Stimulated activated CD4-positive, alpha-beta T cell treated with anti-CD3 and anti-CD28 coated beads, Interleukin-15, amount 100 ng/mL, for 48 hours (primary cell): Measurements from ENCODE around the gene PLXNB3.

Experiments
- DNase-seq, 2 donors: peaks; one replicate each; pipeline ENCODE4 v3.0.0-alpha.2; 2020; ENCODE audit warnings: low read depth in 2 of 2

The PLXNB3 gene

DNA sequence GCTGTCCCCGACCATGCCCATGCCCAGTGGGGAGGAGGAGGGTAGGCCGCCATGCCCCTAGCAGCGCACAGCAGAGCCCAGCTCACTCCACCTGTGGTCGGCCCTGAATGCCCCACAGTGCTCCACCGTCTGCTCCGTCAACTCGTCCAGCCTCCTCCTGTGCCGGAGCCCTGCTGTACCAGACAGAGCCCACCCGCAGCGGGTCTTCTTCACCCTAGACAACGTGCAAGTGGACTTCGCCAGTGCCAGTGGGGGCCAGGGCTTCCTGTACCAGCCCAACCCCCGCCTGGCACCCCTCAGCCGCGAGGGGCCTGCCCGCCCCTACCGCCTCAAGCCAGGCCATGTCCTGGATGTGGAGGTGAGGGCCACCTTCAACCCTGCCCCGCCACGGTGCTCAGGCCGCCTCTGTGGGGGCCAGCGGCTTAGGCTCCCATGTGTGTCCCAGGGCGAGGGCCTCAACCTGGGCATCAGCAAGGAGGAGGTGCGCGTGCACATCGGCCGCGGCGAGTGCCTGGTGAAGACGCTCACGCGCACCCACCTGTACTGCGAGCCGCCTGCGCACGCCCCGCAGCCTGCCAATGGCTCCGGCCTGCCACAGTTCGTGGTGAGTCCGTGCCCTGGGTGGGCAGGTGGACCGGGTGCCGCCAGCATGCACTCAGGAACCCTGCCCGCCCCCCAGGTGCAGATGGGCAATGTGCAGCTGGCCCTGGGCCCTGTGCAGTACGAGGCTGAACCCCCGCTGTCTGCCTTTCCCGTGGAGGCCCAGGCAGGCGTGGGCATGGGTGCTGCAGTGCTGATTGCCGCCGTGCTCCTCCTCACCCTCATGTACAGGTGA is 9.9 kb downstream of the PLXNB3 start:
- DNase-seq: no peak

DNA sequence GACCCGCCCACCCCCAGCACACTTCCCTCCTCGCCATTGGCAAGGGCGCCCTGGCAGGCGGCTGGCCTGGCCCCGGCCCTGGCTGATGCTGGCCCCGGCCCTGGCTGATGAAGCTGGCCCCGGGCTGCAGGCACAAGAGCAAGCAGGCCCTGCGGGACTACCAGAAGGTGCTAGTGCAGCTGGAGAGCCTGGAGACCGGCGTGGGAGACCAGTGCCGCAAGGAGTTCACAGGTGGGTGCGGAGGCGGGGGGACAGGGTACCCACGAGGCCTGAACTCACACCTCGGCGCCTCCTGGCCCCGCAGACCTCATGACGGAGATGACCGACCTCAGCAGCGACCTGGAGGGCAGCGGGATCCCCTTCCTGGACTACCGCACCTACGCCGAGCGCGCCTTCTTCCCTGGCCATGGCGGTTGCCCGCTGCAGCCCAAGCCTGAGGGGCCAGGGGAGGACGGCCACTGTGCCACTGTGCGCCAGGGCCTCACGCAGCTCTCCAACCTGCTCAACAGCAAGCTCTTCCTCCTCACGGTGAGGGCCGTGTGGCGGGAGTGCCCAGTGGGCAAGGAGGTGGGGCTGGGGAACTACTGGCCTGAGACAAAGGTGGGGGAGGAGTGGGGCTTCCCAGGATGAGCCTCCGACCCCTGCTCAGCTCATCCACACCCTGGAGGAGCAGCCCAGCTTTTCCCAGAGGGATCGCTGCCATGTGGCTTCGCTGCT is 10.7 kb downstream of the PLXNB3 start:
- no peak for DNase-seq

DNA sequence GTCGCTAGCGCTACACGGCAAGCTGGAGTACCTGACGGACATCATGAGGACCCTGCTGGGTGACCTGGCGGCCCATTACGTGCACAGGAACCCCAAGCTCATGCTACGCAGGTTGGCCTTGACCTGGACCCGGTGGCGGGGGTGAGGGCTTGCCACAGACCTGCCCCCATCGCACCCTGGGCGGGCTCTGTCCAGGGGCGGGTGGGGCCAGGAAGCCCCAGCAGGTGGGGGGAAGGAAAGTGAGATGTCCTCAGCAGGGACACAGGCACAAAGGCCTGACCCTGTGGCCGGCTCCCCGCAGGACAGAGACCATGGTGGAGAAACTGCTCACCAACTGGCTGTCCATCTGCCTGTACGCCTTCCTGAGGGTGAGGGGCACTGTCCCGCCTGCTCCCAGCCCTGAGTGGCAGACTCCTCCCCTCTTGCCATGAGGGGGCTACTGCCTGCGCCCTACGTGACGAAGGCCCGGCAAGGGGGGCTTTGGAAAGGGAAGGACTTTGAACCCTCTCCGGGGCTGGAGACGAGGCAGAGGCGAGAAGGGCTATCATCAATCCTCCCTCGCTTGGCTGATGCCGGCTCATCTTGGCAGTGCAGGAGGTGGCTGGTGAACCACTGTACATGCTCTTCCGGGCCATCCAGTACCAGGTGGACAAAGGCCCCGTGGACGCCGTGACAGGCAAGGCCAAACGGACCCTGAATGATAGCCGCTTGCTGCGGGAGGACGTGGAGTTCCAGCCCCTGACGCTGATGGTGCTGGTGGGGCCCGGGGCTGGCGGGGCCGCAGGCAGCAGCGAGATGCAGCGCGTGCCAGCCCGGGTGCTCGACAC is 11.5 kb downstream of the PLXNB3 start:
- DNase-seq: no peak

DNA sequence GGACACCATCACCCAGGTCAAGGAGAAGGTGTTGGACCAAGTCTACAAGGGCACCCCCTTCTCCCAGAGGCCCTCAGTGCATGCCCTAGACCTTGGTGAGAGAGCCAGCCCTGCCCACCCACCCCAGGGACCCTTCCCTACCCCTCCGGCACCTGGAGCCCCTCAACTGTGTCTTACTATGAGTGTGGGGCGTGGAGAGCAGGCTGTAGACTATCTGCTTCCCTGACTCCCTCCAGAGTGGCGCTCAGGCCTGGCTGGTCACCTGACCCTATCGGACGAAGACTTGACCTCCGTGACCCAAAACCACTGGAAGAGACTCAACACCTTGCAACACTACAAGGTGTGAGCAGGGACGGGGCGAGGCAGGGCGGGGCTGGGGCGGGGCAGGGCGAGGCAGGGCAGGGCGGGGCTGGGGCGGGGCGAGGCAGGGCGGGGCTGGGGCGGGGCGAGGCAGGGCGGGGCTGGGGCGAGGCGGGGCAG is 12.1 kb downstream of the PLXNB3 start:
- DNase-seq: no peak

DNA sequence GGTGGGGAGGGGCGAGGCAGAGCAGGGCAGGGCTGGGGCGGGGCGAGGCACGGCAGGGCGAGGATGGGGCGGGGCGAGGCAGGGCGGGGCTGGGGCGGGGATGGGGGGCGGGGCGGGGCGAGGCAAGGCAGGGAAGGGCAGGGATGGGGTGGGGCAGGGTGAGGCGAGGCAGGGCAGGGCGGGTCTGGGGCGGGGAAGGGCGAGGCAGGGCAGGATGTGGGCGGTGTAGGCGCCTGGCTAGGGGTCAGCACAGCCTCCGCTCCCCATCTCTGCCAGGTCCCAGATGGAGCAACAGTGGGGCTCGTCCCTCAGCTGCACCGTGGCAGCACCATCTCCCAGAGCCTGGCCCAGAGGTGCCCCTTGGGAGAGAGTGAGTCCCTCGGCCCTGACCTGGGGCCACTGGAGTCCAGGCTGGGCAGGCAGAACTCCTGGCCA is 12.6 kb downstream of the PLXNB3 start:
- DNase-seq: no peak

DNA sequence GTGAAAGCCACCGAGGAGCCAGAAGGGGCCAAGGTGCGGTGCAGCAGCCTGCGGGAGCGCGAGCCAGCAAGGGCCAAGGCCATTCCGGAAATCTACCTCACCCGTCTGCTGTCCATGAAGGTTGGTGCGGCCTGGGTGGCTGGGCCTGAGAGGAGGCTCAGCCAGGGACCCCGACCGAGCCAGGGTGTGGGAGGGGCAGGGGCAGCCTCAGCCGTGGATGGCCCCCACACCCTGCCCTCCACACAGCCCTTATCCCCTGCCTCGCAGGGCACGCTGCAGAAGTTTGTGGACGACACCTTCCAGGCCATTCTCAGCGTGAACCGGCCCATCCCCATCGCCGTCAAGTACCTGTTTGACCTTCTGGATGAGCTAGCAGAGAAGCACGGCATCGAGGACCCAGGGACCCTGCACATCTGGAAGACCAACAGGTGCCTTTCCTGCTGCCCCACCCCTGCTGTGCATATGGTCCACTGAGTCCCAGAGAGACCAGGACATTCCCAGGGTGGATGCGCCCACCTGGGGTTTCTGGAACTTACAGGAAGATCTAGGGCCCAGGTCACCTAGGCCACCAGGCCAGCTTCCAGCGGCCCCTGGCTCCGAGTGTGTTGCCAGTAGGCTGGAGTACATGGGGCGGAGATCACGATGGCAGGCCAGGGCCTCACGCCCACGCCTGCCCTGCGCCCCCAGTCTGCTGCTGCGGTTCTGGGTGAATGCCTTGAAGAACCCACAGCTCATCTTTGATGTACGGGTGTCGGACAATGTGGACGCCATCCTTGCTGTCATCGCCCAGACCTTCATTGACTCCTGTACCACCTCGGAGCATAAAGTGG is 13.4 kb downstream of the PLXNB3 start:
- DNase-seq: no peak

DNA sequence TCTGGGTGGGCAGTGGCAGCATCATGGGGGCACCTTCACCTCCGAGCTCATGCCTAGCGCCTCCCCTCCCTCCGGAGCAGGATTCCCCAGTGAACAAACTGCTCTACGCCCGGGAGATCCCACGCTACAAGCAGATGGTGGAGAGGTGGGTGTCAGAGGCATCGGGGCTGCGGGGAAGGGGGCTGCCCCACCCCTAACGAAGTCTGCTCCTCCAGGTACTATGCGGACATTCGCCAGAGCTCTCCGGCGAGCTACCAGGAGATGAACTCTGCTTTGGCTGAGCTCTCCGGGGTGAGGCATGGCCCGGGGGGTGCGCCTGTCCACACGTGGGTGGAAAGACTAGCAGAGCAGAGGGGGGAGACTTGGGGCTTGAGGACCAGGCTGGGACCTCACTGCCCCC is 14.1 kb downstream of the PLXNB3 start:
- DNase-seq: no peak

DNA sequence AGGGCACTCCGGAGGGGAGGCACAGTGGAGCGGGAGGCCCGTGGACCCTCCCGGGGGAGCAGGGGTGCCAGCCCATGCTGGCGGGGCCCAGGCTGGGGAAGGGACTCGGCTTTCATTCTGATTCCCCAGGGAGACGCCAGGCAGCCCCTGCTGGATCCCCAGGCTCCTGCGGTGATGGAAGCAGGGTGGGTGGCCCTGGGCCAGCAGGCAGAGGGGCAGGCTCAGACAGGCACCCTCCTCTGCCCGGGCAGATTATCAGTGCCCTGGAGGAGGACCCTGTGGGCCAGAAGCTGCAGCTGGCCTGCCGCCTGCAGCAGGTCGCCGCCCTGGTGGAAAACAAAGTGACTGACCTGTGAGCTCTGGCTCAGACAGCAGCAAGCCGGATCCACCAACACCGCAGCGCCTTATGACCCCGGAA is 14.6 kb downstream of the PLXNB3 start:
- DNase-seq: no peak

DNA sequence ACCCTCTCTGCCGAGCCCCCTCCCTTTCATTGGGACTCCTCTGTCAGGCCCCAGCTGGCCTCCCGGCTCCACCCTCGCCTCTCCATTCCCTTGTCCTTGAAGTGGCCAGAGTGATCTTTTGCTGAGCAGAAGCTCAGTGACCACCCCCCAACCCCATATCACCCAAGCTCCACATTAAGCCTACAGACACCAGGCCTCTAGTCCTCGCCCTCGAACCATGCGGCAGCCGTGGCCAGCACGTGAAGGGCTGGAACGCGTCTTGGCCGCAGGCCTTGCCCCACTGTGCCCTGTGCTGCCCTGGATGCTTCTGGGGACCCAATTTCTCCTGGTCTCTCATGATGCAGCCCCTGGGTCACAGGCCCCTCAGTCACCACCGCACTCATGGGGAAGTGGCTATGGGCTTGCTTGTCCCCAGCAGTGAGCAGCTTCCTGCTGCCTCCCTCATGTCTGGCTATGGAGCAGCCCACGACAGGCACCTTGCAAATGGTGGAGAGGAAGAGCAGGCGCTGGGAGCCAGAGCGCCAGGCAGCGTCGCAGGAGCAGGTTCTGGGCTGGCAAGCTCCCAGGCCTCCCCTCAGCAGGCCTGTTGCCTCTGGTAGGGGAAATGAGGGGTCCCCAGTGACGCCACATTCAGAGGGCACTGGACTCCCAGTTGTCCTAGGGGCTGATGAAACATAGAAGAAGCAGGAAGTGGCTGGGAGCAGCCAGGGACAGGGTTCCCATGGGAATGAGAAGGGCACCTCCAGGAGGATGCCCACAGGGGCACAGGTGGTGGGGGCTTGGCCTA is 16.0 kb downstream of the PLXNB3 start:
- DNase-seq: no peak

DNA sequence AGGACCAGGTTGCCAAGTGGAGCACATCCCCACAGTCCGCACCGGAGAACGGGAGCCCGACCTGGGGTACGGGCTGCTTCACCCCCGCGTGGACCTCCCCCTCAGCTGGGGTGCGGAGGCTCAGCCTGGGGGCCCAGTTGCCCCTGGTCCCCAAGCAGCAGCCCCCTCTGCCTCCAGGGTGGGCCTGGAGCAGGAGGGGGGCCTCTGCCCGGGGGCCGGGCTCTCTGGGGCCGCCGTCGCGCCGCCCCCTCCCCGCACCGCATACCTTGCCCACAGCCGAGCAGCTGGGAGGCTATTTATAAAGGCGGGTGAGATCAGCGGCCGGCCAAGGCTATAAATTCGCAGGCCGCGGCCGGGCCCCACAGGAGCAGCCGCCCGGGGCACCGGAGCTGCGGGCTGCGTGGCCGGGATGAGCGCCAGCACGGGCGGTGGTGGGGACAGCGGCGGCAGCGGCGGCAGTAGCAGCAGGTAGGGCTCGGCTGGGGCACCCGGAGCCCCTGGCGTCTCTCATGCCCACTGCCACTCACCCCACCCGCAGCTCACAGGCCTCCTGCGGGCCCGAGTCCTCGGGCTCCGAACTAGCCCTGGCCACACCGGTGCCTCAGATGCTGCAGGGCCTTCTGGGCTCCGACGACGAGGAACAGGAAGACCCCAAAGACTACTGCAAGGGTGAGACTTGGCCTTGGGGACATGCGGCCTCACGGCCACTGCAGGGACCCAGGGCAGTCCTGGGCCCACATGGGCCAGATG is 16.8 kb downstream of the PLXNB3 start, which contains the start of gene SRPK3:
SRPK3 (plus strand) TSS at position 364 of the 750 bp plus-strand sequence; CDS start at position 410, 46 bp downstream.
- no peak for DNase-seq

DNA sequence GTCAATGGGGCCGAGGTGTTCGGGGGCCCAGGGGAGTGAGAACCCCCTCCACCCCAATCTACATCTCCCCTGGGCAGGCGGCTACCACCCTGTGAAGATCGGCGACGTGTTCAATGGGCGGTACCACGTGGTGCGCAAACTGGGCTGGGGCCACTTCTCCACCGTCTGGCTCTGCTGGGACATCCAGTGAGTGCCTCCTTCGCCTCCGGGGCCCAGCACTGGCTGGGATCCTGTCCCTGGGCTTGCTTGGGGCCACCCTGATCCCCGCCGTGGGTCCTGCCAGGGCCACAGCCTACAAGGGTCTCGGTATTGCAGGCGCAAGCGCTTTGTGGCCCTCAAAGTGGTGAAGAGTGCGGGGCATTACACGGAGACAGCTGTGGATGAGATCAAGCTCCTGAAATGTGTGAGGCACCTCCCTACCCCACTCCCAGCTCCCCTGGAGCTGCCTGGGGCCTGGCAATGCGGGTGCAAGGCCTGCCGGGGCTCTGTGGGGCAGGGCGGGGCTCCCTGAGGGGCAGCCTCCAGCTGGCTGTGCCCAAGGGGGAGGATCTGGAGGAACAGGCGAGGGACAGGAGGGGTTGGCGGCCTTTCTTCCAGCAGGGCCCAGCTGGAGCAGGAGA is 17.5 kb downstream of the PLXNB3 start:
- no peak for DNase-seq

DNA sequence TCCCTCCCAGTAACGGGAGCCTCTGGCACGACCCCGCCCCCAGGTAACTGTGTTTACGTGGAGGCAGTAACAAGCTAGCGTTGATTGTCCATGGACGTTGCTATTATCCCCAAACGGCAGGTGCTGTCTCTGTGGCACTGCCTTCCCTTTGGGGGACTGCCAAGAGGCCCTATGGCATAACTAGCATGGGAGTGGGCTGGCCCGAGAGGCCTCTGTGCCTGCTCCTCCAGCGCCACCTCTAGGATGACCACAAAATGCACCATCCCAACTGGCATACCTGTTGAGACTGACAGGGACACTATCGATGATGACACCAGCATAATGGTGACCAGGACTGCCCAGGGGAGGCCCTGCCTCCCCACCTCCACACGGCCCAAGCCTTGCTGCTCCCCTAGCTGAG is 18.3 kb downstream of the PLXNB3 start:
- no peak for DNase-seq

DNA sequence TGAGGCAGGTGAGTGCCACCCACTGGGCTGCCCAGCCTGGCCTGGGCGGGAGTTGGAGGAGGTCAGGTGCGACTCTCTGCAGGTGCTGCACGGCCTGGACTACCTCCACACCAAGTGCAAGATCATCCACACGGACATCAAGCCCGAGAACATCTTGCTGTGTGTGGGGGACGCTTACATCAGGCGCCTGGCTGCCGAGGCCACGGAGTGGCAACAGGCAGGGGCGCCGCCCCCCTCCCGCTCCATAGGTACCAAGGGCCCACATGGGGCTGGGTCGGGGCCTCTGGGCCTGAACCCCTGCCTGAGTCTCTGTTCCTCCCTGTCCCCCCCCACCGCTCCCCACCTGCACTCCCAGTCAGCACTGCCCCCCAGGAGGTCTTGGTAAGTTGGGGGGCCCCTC is 18.8 kb downstream of the PLXNB3 start:
- DNase-seq: no peak

DNA sequence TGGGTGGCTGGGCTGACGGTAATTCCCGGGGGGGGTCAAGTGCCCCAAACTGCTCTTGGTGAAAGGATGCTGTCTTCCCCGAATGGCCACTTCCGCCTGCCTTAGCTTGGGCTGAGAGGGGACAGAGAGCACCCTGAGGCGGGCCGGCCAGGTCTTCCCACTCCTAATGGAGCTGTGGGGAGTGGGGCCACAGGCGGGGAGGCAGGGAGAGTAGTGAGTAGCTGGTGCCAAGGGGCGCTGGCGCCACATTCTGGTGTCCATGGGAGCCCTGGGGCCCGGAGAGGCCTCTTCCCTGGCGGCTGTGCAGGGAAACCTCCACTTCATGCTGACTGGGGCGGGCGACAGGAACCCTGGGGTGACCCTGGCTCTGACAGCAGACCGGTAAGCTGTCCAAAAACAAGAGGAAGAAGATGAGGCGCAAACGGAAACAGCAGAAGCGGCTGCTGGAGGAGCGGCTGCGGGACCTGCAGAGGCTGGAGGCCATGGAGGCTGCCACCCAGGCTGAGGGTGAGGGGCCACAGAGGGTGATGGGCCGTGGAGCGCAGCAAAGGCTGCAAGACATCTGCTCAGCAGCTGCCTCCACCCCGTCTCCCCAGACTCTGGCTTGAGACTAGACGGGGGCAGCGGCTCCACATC is 19.4 kb downstream of the PLXNB3 start:
- DNase-seq: no peak

DNA sequence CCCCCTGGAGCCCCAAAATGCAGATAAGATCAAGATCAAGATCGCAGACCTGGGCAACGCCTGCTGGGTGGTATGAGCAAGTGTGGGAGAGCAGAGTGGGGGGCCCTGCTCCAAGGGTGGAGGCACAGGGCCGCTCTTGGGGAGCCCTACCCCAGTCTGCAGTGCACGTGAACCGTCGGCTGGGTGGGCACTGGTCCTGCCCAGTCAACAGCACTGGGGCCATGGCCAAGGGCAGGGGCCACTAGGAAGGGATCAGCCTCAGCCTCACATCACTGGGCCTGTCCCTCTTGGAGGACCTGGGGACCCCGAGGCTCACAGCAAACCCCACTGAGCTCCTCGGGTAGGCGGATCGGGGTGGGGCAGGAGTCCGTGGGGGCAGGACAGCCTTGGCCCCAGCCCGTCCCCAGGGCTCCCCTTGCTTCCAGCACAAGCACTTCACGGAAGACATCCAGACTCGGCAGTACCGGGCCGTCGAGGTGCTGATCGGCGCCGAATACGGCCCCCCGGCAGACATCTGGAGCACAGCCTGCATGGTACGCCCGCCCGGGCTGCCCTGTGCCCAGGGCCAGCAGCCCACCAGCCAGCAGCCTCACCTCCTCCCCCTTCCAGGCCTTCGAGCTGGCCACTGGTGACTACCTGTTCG is 20.4 kb downstream of the PLXNB3 start:
- no peak for DNase-seq

DNA sequence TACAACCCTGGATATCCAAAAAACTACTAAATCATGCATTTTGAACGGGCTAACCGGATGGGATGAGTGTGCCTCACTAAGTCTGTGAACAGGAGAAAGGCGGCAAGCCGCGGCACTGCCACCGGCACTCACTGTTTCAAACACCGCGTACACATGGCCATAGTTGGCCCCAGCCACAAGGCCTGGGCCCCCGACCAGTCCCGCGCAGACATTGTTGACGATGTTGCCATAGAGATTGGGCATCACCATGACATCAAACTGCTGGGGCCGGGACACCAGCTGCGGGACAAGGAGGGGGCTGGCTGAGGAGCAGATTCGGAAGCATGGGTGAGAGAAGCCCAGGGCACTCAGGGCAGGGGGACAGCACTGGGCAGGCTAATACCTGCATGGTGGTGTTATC is 22.6 kb downstream of the PLXNB3 start:
- no peak for DNase-seq

DNA sequence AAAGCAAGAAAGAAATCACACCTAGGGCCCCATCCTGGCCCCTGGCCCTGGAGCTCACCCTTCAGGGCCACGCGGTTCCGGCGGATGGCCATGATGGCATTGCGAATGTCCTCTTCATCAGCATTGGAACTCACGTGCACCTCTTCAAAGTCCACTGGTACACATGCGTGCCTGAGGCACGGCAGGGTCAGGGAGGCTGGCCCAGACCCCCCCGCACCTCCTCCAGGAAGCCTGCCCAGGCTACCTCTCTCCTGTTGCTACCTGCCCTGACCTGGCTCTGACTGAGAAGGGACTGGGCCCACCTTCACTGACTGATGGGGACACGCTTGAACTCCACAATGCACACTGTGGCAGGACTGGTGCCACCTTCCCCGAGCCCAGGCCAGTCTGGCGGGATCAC is 25.6 kb downstream of the PLXNB3 start:
- no peak for DNase-seq
